ENCODE data around the gene ABI3BP.

ABI3BP gene

GRCh38 chr3:100888881-100889280 lies 104.3 kb downstream of the ABI3BP start:
- DNase-seq (ENCODE audit: low read depth in 2 of 2) = no peak

DNA sequence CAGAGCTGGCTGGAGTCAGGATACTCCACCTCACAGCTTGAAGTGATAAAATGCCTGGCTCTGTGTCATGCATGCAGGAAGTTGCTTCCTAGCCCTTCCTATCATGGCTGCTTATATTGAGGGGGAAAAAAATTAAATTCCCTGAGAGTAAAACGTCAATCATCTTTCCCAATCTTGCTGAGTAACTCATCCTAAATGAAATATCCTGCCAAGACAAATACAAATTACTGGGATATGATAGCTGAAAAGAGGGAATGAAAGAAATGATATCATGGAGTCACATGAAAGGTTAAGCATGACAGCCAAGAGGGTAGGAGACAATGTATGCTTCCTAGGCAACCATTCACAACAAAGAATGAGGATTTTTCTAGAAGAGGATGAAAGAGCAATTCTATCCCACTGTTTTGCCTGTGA lies 110.6 kb downstream of the ABI3BP start:
- DNase-seq (ENCODE audit: low read depth in 2 of 2) = no peak

GRCh38 chr3:100880845-100881244 lies 112.4 kb downstream of the ABI3BP start:
- no peak for DNase-seq (ENCODE audit: low read depth in 2 of 2)

DNA sequence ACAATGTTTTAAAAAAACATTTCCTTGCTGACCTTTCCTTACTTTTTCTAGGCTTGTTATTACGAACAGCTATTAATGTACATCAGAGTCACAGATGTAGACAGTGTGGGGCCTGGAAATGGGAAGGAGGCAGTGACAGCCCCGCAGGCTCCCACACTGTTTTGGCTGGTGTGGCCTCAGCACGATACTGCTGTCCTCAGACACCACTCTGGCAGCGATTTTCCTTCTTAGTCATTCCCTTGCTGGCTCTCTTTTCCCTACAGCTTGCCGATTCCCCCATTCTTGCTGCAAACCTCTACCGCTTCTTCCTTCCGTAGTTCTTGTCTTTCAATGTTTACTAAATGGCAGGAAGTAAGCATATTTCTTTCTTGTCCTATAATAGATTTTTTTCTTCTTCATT lies 113.1 kb downstream of the ABI3BP start:
- DNase-seq (ENCODE audit: low read depth in 2 of 2) = no peak

DNA sequence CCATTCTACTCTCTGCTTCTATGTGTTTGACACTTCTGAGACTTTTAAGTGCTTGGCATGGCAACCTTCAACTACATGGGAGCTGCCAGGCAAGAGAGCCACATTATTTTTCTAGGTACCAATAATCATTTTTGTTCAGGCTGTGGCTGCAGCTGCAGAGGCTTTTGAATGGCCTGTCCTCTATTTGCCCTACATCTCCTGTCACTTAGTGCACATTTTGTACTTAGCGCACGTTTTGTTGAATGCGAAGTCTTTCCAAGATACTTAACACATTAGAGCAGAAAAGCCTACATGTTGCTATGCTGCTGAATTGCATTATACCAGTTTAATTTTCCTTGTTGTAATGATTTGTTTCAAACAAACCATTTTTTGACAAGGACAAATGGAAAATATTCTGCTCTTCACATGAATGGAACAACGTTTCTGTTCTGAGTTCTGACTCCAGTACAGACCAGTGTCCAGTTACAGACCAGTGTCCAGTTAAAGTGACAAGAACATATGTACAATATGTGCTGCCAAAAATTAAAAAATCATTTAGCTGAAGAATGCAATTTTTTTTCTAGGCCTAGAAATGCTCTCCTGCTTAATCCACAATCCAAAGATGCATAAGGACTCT lies 113.9 kb downstream of the ABI3BP start:
- no peak for DNase-seq (ENCODE audit: low read depth in 2 of 2)

- no peak for DNase-seq (ENCODE audit: low read depth in 2 of 2)
Observed at GRCh38 chr3:100877286-100877685, 115.9 kb downstream of the ABI3BP start.

- DNase-seq (ENCODE audit: low read depth in 2 of 2) = no peak
Observed at GRCh38 chr3:100875239-100875638, 118.0 kb downstream of the ABI3BP start.

GRCh38 chr3:100873611-100874010 lies 119.6 kb downstream of the ABI3BP start:
- DNase-seq (ENCODE audit: low read depth in 2 of 2) = no peak

GRCh38 chr3:100871306-100871705 lies 121.9 kb downstream of the ABI3BP start:
- no peak for DNase-seq (ENCODE audit: low read depth in 2 of 2)

- DNase-seq (ENCODE audit: low read depth in 2 of 2) = no peak
Observed at GRCh38 chr3:100869787-100870186, 123.4 kb downstream of the ABI3BP start.

- DNase-seq (ENCODE audit: low read depth in 2 of 2) = no peak
Observed at GRCh38 chr3:100868894-100869293, 124.3 kb downstream of the ABI3BP start.

DNA sequence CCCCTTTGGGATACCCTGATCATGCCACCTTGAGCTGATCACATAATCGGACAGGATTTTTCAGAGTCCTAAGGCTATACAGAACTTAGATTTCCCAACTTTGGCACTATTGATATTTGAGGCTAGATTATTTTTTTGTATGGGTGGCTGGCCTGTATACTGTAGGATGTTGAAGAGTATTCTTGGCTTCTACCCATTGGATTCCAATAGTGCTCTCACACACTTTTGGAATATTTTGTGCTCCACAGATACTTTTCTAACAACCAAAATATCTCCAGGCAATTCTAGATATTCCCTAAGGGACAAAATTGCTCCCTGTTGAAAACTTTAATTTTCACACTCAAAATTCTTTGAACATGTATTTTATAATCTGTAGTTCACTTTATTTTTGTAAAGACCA lies 125.1 kb downstream of the ABI3BP start:
- DNase-seq (ENCODE audit: low read depth in 2 of 2) = no peak

- no peak for DNase-seq (ENCODE audit: low read depth in 2 of 2)
Observed at GRCh38 chr3:100865442-100865841, 127.8 kb downstream of the ABI3BP start.

DNA sequence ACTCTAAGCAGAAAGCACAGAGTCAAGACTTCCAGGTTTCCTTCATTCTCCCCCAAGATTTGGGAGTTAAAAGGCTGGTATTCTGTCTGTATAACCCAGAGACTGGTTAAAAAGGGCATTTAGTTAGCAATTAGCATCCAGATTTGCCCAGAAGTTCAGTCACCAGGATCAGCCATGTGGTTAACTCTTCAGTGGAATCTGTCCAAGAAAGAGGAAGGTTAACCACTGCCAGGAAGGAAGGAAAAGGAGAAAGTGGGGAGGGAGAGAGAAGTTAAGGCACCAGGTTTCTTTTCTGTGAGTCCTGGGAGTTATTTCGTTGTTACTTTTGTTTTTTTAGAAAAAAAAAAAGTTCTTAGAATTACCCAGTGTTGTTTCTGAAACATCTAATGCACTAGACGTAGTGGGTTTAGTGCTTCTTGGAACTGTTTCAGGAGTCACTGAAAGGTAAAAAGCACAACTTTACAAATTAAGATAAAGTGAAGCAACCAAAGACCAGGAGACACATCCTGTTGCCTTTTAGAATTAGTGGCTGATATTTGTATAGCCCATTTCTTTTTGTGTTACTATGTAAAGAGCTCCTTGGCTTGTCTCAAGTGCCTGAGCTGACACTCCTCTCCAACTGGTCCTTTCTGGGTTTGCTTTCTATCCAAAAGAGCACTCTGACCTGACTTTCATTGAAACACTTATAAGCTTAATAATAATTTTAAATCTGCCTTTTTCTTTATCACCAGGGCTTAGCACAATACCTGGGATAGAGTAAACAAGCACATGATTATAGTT lies 128.6 kb downstream of the ABI3BP start:
- DNase-seq (ENCODE audit: low read depth in 2 of 2) = no peak

- no peak for DNase-seq (ENCODE audit: low read depth in 2 of 2)
Observed at GRCh38 chr3:100857863-100858262, 135.4 kb downstream of the ABI3BP start.

- no peak for DNase-seq (ENCODE audit: low read depth in 2 of 2)
Observed at GRCh38 chr3:100856821-100857220, 136.4 kb downstream of the ABI3BP start.

DNA sequence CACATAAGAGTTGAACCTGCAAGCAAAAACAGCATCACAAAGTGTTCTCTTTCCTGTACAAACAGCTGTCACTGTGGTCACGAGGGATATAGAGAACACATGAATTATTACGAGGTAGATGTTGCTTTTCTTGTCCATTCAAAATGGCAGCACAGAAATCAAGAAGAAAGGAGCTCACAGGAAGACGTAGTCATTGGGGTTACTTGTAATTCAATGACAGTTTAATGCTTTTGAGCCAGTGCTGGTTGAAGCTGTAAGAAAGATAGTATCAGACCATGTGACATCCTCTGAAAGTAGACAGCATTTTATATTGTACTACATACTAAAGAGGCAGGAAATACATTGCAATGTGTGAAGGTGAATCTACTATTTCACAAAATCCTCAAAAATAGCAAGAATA lies 140.4 kb downstream of the ABI3BP start:
- no peak for DNase-seq (ENCODE audit: low read depth in 2 of 2)

GRCh38 chr3:100850701-100851100 lies 142.5 kb downstream of the ABI3BP start:
- no peak for DNase-seq (ENCODE audit: low read depth in 2 of 2)

GRCh38 chr3:100850156-100850555 lies 143.1 kb downstream of the ABI3BP start:
- no peak for DNase-seq (ENCODE audit: low read depth in 2 of 2)

DNA sequence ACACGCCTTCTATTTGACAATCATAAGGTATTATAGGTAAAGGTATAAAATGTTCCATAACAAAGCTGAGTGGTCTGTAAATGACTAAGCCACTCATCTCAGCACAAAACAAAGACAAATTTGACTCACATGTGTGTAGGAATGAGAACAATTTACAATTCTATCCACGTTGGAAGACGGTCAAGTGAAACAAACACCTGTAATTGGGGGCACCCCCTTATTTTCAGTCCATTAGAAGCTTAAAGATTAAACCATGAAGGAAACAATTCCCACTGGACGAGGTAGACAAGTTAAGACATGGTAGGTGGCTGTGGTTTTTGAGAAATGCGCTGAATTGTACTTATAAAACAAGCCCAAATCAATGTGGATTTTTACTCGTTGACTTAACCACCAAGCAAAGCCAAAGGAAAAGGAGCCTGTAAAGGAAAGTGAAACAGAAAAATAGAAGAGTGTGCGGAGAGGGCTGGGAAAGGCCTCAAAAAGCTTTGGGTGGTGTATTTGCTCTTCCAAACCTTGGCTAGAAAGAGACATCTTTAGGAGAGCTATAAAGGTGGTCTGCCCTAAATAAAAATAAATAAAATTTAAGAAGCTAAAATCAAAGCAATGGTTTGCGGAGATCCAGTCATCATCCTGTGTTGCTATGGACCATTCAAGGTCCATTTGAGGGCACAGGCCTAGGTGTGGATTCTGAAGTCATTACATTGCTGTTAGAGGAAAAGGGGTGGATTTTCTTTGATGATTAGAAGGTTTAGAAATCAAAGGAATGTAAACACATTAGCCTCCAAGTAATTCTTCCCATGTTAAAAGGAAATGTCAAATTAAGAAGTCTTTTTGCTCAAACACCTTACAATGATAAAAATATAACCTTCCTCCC lies 148.9 kb downstream of the ABI3BP start:
- no peak for DNase-seq (ENCODE audit: low read depth in 2 of 2)

DNA sequence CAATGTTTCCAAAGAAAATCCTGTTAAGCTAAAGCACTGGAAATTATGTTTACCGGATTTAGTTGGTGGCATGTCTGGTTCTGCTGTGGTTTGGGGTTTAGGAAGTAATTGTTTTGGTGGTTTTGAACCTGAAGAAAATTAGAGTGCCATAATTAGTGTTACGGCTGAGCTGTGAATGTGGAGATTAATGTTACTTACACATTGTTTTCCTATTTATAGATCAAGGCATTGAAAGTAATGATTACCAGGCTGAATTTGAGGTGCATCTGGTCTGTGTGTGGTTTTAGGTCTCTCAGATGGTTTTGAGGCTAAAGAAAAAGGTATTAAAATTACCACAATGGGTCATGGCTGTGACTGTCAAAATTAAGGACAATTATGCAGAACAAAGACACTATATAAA lies 155.1 kb downstream of the ABI3BP start:
- no peak for DNase-seq (ENCODE audit: low read depth in 2 of 2)

DNA sequence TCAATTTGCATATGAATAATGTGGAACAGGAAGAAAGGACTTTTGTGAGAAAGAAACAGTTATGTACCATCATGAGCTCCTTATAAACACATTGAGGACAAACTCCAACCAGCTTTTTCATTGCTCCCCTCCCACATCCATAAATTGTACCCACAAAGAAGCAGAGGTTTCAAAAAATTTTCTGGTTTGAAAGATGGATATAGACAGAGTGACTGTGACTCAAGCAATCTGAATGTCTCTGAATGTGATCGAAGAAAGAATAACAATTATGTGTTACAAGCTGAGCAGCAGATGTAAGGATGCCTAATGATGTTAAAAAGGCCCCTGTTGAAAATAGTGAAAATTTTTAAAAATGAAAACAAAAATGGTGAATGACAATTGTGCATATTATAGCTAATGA lies 156.6 kb downstream of the ABI3BP start:
- DNase-seq (ENCODE audit: low read depth in 2 of 2) = no peak

- no peak for DNase-seq (ENCODE audit: low read depth in 2 of 2)
Observed at GRCh38 chr3:100834332-100834731, 158.9 kb downstream of the ABI3BP start.

Measured in activated CD4-positive, alpha-beta T cell treated with anti-CD3 and anti-CD28 coated beads for 24 hours (primary cell).